HG02623 (cell line): ENCODE data around the gene ATAD1.
"Not testable (repeated sequence)": the region's sequence is repeated elsewhere in the genome, so short reads cannot be mapped to it uniquely, and the experiment has no call there.

Source experiments
- ATAC-seq: cut with Tn5 transposase; IDR thresholded peaks from one replicate; pipeline ENCODE4 v1.9.1; 2021; ENCODE audit warnings: moderate library complexity; ENCODE audit not compliant: unreplicated experiment

ATAD1 gene

DNA sequence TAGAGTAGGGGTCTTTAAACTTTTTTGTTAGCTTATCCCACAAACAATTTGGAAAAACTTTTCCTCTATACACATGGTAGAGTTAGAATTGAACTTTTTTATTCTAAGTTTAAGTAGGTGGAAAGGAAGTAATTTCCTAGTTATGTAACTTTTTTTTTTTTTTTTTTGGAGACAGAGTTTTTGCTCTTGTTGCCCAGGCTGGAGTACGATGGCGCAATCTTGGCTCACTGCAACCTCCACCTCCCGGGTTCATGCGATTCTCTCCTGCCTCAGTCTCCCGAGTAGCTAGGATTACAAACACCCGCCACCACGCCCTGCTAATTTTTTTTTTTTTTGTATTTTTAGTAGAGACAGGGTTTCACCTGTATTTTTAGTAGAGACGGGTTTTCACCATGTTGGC is 28.7 kb upstream of the ATAD1 start:
- ATAC-seq: not testable (repeated sequence)

DNA sequence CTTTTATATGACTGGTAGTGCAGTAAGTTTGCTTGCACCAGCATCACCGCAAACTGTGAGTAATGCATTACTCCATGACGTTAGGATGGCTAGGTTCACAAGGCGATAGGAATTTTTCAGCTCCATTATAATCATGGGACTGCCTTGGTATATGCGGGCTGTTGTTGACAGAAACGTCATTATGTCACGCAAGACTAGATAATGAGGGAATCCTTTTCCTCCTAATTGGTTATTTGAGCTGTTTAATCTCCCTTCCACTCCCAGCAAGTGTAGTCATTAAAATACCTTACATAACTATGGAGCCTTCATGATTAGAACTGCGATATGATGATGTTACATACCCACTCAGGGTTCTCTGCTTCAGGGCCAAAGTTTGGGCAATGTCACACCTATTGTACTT is 28.0 kb upstream of the ATAD1 start:
- no peak for ATAC-seq

DNA sequence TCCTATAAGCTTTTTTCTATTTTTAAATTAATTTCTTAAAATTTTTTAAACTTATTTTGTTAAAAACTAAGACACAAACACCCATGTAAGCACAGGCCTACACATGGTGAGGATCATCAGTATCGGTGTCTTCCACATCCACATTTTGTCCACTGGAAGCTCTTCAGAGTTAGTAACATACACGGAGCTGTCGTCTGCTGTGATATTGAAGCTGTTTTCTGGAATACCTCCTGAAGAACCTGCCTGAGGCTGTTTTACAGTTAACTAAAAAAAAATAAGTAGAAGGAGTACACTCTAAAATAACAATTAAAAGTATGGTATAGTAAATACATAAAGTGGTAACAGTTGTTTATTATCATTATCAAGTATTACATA is 27.6 kb upstream of the ATAD1 start:
- ATAC-seq: no peak

DNA sequence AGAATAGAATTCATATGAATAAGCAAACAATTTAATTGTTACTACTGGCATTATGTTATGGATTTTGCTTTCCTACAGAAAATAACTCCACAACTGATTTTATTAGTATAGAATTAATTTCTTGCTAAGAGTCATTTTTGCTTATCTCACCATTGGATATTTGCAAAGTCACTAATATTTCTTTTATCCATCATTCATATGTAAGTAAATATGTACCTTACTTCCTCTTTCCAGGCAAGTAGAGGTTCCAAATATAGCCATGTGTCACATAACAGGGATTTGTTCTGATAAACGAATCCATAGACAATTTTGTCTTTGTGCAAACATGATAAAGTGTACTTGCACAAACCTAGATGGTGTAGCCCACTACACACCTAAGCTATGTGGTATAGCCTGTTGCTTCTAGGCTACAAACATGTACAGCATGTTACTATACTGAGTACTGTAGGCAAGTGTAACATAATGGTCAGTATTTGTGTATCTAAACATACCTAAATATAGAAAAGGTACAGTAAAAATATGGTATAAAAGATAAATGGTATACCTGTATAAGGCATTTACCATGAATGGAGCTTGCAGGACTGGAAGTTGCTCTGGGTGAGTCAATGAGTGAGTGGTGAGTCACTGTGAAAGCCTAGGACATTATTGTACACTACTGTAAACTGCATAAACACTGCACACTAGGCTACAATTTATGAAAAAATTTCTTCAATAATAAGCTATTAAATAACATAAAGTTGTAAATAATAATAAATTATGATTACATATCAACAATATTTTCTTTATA is 27.0 kb upstream of the ATAD1 start:
- no peak for ATAC-seq

DNA sequence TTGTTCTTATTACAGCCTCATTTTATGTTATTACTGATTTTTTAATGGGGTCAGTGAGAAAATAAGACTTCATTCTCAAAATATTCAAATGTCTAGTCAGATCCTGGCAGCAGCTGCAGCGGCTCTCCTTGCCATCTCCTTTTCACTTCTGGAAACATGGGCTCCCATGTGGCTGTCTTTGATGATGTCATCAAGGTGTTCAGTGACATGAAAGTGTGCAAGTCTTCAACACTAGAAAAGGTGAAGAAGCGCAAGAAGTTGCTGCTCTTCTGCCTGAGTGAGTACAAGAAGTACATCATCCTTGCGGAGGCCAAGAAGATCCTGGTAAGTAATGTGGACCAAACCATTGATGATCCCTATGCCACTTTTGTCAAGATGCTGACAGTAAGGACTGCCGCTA is 25.7 kb upstream of the ATAD1 start:
- no peak for ATAC-seq

DNA sequence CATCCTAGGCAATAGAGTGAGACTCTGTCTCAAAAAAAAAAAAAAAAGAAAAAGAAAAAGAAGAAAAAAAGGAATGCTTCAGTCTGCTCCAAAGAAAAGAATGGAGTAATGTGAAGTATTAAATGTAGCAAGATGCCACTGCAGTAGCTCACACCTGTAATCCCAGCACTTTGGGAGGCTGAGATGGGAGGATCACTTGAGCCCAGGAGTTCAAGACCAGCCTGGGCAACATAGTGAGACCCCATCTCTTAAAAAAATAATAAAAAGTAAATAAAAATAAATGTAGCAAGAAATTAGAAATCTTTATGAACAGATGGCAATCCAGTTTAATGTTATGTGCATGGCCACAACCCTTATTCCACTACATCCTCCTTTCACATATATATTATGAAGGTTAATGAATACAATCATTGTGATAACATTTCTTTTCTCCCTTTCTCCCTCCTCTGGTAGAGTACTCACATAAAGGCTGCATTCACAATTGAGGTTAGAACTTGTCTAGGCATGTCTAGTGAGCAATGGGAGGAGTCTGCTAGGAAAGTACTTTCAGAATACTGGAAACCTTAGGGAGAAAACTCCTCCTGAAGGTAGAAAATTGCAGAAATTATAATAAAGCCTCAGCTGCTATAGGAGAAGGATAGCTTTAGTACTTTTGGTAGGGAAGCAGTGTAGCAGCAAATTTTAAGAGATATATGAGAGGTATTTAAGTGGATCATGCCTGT is 24.9 kb upstream of the ATAD1 start:
- no peak for ATAC-seq

DNA sequence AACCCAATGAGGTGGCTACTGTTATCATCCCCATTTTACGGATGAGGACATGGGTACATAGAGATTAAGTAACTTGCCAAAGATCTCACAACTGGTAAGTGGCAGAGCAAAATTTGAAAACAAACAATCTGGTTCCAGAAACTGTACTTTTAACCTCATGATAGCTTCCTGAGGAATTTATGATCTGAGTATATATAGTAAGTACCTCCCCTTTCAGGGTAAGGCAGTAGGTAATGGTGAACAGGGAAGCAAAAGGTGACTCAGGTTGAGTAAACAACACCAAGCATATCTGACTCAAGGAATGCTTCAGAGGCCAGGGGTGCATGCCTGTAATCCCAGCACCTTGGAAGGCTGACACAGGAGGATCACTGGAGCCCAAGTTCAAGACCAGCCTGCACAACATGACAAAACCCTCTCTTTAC is 24.2 kb upstream of the ATAD1 start:
- no peak for ATAC-seq

DNA sequence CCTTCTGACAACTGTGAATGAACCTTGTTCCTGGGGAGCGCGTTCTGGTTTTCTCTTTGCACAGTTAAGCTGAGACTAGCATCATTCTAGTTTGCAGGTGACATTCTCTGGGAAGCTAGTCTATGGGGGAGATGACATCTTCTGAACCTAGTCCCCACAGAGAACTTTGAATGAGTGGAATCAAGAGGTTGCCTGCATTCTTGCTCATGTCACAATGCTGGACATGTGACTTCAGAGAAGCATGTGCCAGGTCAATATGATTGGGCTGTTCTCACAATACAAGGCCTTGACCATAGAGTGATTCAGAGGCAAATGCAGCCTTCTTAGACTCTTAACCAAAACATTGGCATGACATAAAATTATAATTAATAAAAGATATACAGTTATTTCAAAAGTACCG is 23.2 kb upstream of the ATAD1 start:
- no peak for ATAC-seq

DNA sequence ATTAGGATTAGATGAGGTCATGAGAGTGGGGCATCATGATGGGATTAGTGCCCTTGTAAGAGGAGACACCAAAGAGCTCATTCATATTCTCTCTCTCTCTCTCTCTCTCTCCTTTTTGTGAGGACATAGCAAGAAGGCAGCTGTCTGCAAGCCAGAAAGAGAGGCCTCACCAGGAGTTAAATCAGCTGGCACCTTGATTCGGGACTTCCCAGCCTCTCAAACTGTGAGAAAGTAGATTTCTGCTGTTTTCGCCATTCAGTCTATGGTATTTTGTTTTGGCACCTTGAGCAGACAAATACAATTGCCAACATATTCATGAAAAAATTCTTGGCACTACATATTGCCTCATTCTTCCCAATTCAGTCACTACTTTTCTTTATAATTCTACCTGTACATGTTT is 20.6 kb upstream of the ATAD1 start:
- ATAC-seq: no peak

DNA sequence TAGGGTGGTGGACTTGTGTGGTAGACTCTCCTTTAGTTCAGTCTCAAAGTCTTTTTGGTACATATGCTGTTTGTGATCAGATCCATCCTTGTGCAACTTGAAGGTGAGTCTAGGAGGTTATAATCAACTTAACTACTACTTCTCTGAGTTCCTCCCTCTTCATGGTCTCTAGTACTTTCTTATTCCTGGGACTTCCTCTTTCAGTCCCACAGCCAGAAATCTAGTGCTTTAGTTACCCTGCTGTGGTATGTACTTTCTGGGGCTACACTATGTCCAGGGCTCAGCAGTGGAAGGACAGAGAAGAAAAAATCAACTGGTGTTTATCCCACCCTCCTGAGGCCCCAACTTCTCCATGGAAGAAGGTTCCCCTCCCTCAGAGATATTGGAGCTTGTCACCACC is 19.4 kb upstream of the ATAD1 start:
- no peak for ATAC-seq

DNA sequence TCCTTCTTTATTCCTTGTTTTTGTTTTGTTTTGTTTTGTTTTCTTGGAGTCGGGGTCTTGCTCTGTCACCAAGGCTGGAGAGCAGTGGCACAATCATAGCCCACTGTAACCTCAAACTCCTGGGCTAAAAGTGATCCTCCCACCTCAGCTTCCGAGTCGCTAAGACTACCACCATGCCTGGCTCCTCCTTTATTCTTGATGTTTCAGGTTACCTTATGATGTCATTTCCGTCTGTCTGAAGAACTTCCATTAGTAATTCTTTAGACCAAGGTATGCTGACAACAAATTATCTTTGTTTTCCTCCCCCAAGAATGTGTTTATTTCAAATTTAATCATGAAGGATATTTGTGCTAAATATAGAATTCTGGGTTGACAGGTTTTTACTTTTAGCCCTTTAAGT is 18.1 kb upstream of the ATAD1 start:
- ATAC-seq: no peak

DNA sequence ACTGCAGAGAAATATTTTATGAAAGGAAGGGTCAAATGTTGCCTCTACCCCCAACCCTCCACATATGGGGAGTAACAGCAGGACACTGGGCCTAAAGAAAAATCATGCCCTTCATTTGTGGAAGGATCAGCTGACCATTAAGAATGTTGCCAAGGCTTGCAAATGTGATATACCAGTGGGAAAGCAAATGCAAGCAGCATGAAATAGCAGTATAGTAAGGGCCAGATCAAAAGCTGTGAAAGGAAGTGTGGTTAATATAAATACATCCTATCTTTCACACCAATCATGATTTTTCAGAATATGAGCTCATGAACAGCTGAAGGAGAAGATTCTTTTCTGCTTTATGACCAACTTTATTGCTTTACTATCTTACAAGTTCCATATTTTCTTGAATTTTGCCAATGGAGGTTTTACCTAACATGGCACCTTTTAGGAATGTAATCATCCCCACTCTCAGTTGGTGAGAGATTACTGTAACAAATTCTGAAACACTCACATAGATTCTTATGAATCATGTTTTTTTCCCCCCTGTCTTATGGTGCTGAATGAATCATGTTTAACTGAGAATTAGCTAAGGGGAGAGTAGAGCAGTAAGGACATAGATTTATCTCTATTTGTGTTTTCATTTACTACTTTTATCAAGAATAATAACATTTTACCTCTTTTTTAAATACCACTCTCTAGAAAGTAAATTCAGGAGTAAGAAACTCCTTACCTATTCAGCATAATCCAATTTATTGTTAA is 12.1 kb upstream of the ATAD1 start:
- ATAC-seq: no peak

DNA sequence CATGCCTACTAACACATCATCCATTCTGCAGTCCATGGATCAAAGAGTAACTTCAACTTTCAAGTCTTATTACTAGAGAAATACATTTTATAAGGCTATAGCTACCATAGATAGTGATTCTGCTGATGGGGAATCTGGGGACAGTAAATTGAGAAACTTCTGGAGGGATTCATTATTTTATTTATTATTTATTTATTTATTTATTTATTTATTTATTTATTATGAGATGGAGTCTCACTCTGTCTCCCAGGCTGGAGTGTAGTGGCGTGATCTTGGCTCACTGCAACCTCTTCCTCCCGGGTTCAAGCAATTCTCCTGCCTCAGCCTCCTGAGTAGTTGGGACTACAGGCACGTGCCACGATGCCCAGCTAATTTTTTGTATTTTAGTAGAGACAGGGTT is 11.0 kb upstream of the ATAD1 start:
- ATAC-seq: not testable (repeated sequence)

DNA sequence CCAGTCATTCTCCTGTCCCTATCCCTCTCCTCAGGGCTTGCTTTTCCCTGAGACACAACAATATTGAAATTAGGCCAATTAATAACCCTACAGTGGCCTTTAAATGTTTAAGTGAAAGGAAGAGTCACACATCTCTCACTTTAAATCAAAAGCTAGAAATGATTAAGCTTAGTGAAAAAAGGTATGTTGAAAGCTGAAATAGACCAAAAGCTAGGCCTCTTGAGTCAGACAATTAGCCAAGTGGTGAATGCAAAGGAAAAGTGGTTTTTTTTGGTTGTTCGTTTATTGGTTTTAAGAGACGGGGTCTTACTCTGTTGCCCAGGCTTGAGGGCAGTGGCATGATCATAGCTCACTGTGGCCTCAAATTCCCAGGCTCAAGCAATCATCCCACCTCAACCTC is 9.7 kb upstream of the ATAD1 start:
- no peak for ATAC-seq

DNA sequence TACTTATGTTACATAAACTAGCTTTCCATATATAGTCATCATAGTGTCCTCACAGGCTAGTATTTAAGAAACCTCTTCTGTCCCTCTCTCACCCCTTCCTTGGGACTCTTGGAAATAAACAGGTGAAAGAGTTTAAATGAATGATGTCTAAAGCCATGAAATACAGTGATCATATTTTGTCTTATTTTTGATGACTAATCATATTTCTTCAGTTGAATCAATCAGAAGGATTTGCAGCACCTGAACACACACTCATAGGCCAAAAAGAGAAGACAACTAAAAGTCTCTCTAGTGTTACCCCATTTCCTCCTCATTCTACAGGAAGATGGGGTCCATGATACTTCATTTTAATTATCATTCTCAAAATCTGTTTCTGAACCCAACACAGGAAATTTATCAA is 8.6 kb upstream of the ATAD1 start:
- ATAC-seq: no peak

DNA sequence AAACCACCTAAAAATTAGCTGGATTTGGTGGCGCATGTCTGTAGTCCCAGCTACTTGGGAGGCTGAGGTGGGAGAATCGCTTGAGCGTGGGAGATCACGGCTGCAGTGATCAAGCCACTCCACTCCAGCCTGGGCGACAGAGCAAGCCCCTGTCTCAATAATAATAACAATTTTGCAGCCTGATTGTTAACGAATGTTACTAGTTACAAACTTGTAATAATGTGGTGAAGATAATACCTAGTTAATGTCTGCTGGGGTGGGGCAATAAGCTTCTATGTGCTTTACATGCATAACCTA is 1.2 kb upstream of the ATAD1 start:
- ATAC-seq: no peak

DNA sequence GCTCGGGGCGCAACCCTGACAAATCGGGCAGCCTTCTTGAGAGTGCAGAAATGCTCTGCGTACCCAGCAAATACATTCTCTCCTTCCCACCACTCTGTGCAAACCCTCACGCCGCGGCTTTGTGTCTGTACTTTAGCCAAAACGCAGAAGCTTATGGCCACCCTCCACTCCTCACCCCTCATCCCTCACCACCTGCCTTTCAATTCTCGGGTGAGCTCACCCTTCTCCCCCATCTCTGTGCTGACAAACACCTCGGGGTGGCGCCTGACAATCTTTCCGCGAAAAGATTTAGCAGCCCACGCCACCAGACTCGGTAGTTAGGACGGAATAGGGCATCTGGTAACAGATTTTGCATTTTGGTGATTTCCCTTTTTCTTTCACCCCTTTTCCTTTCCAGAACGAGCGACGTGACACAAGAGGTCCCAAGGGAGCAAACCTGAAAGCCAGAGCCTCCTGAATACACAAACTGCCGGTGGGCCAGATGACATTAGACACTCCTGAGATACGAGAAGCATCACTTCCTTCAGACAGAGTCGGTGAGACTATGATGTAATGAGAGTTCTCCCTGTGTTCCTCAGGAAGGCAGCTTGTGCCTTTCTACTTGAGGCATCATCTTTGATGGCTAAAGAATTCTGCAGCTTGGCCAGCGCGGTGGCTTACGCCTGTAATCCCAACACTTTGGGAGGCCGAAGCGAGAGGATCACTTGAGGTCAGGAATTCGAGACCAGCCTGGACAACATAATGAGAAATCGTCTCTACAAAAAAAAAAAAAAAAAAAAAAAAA is 671 bp upstream of the ATAD1 start:
- peak; percentile 45 for ATAC-seq

DNA sequence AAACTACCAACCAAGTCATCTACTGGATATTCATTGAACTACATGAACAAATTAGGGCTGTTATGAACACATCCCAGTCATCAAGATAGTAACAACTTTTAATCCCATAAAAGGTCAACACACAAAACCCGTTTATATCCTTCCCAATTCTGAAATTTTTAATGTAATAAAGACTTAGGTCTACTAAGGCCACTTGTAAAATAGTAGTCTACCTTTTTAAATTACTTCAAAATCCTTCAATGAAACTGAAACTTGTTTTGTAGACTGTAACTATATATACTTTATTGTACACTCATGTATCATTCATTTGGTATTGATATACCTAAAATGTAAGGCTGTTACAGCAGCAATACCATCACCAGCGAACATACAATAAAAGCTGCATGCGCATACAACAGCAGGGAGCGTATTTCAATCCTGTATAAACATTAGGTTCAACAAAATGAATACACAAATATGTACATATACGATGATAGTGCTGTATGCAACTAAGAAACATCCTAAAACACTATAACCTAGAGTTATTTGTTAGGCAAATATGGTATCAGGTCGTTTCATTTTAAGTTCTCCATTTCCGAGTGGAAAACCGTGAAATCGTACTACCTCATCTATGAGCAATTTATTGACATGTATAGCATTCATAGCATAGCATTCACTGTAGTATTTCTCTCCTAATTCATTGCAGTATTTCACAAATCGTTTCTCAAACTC is 973 bp downstream of the ATAD1 start:
- no peak for ATAC-seq

DNA sequence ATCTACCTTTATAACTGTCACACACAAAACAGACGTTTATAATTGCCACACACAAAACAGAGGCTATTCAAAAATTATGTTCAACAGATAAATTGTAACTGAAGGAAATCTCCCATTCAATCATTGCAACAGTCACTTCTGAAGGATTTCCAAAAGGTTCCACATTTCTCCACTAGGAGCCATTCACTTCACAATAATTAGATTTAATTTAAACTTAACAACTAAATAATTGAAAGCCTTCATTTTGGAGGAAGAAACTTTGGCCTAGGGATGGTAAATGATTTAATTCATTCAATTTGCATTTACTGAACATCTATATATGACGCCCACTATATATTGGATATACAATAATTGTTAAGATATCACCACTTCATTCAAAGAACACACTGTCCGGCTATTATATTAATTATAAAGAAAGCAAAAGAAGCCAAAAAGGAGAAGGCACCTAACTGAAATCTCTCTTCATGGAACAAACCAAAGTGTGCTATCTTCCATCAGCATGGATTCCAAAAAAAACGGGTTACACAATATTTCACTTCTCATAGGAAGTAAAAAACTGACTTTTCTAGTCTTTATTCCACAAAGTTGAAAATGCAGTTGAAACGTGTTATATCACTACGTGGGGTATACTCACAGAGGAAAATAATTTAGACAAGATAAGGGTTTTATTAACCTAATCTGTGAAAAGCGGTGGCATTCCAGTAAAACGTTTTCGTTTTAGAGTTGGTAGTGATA is 1.7 kb downstream of the ATAD1 start:
- no peak for ATAC-seq

DNA sequence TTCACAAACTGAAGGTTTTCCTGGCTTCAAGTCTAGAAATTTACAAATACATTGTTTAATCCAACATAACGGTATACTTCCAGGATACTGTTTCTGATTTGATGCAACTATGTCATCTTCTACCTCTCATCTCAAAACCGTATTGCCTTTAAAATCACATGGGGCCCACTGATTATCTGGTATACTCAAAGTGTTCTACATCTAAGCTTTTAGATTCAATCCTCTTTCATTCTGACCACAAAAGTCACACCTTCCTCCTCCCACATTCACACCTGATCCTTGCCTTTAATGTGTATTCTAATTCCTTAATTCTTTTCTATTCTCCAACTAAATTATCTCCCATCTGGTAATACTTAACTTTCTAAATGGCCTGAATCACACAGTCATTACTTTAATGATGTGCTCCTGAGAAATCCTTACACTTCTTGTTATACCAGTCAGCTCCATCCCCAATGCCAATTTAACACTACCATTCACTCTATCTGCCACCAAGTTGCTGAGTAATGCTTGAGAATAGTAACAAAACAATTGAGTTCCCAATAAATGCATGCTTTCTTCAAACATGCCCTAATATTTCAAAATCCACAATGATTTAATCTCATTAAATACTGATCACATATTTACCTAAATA is 13.0 kb downstream of the ATAD1 start:
- no peak for ATAC-seq
